Choroid plexus epithelial cell (primary cell): ENCODE results near the gene RELN.
"Not testable (repeated sequence)": the region's sequence is repeated elsewhere in the genome, so short reads cannot be mapped to it uniquely, and the experiment has no call there.

Experiments used
- DNase-seq: peaks from one replicate; pipeline ENCODE4 v3.0.0-alpha.2; 2010; ENCODE audit warnings: low read depth
- H3K4me3 ChIP-seq: 2 replicates; pipeline ENCODE4 v1.5.1; 2011; ENCODE audit warnings: low read depth, mild to moderate bottlenecking, control low read depth, low read length, moderate library complexity
- CTCF ChIP-seq: conservative IDR thresholded peaks from 2 replicates; pipeline ENCODE4 v1.5.1; 2011; ENCODE audit warnings: low read depth, mild to moderate bottlenecking, control low read depth, inconsistent platforms, low read length, moderate library complexity

RELN gene

GRCh38 chr7:103921692-103922091 lies 67.8 kb downstream of the RELN start:
- no peak overlapping the region for H3K4me3 ChIP-seq
- no peak for TF ChIP-seq CTCF
- no peak for DNase-seq

DNA sequence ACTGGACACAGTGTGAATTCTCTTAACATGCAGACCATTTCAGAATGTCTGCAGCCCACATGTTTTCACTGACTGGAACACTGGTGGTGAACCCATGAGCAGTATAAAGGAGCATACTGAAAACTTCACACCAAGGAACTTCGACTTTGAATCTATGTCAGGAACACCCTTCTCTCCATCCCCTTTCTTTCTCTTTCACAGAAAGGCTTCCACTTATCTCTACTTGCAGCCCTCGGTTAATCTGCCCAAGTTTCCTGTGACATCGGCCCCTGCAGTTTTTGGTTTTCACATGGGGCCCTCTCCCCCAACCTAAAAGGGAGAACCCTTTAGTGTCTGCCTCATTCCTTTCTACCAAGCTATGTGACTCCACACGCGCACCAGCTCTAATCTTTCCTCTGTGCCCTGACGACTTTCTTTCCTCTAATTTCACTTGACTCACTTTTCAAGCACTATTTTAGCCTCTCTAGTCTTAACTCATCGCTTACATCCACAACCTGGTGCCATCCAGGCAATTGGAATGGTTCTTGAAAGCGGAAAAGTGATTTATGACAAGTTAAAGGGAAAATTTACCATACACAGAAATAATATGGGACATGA lies 70.1 kb downstream of the RELN start:
- no peak for TF ChIP-seq CTCF
- no peak overlapping the region for H3K4me3 ChIP-seq
- DNase-seq: no peak

- DNase-seq: no peak
- no peak for TF ChIP-seq CTCF
Measured at GRCh38 chr7:103918631-103919271, 70.7 kb downstream of the RELN start.

GRCh38 chr7:103915680-103916357 lies 73.6 kb downstream of the RELN start:
- no peak overlapping the region for H3K4me3 ChIP-seq
- no peak for TF ChIP-seq CTCF
- DNase-seq: peak; percentile 4

More at GRCh38 chr7:103918631-103919271, 70.7 kb downstream of the RELN start:
- no peak overlapping the region for H3K4me3 ChIP-seq

DNA sequence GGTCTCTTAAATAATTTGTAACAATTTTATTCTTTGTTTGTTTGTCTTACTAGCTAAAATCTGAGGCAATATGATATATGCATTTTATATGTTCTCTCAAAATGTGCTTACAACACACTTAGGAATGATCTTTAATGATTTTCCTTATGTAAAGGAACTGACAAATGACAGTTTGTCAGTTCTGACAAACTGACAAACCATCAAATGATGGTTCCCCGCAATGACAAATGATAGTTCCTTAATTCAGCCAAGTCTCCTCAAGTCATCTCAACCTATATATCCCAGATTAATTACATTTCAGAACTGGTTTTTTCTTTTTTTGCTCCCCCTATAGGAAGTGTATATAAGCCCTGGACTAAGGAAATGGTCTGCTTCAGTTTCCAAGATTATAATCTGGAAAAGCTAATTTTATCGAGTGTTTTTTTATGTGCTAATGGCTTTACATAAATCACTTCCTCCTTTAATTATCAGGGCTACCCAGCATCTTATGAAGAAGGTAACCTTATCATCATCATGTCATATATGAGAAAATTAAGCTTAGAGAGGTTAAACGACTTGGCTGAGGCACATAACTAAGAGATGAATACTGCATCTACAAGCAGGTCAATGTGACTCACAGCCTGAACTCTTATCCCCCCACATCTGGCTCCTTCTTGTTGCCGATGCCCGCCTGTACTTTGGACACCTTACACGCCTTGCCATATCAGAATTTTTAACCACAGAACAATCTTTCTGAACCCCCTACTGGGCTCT lies 75.1 kb downstream of the RELN start:
- DNase-seq: peak; percentile 3
- no peak for TF ChIP-seq CTCF
- H3K4me3 ChIP-seq: no peak overlapping the region

DNA sequence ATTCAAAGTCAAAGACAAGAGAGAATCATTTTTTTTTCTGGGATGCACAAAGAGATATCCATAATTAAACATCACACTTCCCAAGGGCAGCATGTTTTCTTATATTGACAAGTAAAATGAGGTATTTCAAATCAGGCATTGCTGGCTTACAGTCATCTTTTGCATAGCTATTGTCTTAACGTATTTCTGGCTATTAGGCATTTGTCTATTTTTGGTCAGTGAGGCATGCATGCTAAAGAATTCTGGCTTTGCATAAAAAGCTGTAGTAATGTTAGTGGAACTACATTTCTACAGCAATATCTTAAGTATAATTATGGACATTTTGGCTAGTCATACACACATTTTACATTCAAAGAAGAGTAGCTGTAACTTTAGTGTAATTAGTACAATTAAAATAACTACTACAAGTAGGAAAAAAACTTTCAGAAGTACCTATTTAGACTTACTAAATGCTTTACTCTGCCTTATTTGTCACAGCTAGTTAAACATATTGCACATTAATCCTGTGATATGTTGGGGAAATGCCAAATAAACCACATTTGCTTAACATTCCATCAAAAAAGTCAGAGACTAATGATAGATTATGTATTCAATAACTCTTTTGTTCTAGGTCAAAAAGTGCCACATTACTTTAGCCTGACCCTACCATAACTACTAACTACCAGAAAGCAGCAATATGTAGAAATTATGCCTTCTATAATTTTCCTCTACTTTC lies 76.4 kb downstream of the RELN start:
- DNase-seq: no peak
- H3K4me3 ChIP-seq: no peak overlapping the region
- no peak for TF ChIP-seq CTCF

GRCh38 chr7:103911015-103911414 lies 78.4 kb downstream of the RELN start:
- not testable (repeated sequence) for H3K4me3 ChIP-seq

More at GRCh38 chr7:103911015-103911414, 78.4 kb downstream of the RELN start:
- not testable (repeated sequence) for DNase-seq
